Ishikawa (cell line): ENCODE measurements around the gene TM4SF5.

Source experiments
- CEBPB ChIP-seq: IDR thresholded peaks from 2 replicates; pipeline ENCODE4 v1.6.1; 2012
- CREB1 ChIP-seq: IDR thresholded peaks from 2 replicates; pipeline ENCODE4 v1.6.1; 2012; ENCODE audit warnings: low read depth
- EGR1 ChIP-seq: IDR thresholded peaks from 2 replicates; pipeline ENCODE4 v1.6.1; 2012
- EP300 ChIP-seq: IDR thresholded peaks from 2 replicates; pipeline ENCODE4 v1.6.1; 2012; ENCODE audit warnings: borderline replicate concordance
- FOXM1 ChIP-seq: IDR thresholded peaks from 2 replicates; pipeline ENCODE4 v1.6.1; 2012; ENCODE audit warnings: low read depth, borderline replicate concordance
- NFIC ChIP-seq: IDR thresholded peaks from 2 replicates; pipeline ENCODE4 v1.6.1; 2012
- RAD21 ChIP-seq: IDR thresholded peaks from 2 replicates; pipeline ENCODE4 v1.6.1; 2012; ENCODE audit warnings: low read depth
- REST ChIP-seq: IDR thresholded peaks from 2 replicates; pipeline ENCODE4 v1.6.1; 2012; ENCODE audit warnings: low read depth, mild to moderate bottlenecking
- TAF1 ChIP-seq: IDR thresholded peaks from 2 replicates; pipeline ENCODE4 v1.6.1; 2012; ENCODE audit warnings: low read depth, mild to moderate bottlenecking
- TCF12 ChIP-seq: IDR thresholded peaks from 2 replicates; pipeline ENCODE4 v1.6.1; 2012; ENCODE audit warnings: low read depth
- TEAD4 ChIP-seq: IDR thresholded peaks from 2 replicates; pipeline ENCODE4 v1.6.1; 2012
- YY1 ChIP-seq: IDR thresholded peaks from 2 replicates; pipeline ENCODE4 v1.6.1; 2012; ENCODE audit warnings: low read depth
- ZBTB7A ChIP-seq: IDR thresholded peaks from 2 replicates; pipeline ENCODE4 v1.6.1; 2012; ENCODE audit warnings: low read depth
- TF ChIP-seq, protein P1 (sequence below): IDR thresholded peaks from 2 replicates; pipeline ENCODE4 v1.6.1; 2012
- TF ChIP-seq, protein P2 (sequence below): IDR thresholded peaks from 2 replicates; pipeline ENCODE4 v1.6.1; 2012

TM4SF5 gene

GRCh38 chr17:4789951-4790704, 18.4 kb downstream of the TM4SF5 start:
- TF ChIP-seq, protein P1, sequence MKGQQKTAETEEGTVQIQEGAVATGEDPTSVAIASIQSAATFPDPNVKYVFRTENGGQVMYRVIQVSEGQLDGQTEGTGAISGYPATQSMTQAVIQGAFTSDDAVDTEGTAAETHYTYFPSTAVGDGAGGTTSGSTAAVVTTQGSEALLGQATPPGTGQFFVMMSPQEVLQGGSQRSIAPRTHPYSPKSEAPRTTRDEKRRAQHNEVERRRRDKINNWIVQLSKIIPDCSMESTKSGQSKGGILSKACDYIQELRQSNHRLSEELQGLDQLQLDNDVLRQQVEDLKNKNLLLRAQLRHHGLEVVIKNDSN = 0 out of 2 replicates have a peak, but pooled peaks have one; percentile 6
- TF ChIP-seq CREB1 = peak; percentile 65
- TF ChIP-seq, protein P2, sequence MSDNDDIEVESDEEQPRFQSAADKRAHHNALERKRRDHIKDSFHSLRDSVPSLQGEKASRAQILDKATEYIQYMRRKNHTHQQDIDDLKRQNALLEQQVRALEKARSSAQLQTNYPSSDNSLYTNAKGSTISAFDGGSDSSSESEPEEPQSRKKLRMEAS = peak; percentile 37; the same call in 1 of the 2 replicates
- 0 out of 2 replicates have a peak, but pooled peaks have one; percentile 14 for TF ChIP-seq TEAD4
- TF ChIP-seq RAD21 = no peak
- peak; percentile 55; the same call in 1 of the 2 replicates for TF ChIP-seq YY1
- TF ChIP-seq ZBTB7A = no peak

DNA sequence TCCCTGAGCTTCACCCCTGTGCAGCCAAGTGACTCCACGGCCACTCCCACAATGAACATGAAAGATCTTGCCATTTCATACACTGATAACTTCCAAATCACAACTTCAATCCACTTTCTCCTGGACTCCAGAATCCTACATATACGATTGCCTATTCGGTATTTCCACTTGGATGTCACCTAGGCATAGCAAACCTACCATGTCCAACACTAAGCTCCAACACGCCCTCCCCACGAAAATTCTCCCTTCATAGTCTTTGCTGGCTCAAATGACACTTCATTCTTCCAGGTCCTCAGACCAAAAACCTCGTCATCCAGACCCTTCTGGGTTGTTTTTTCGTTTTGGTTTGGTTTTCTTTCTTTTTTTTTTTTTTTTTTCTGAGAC, 19.0 kb downstream of the TM4SF5 start:
- TF ChIP-seq EGR1 = no peak
- TF ChIP-seq REST = no peak
- no peak for TF ChIP-seq EP300
- no peak for TF ChIP-seq FOXM1
- no peak for TF ChIP-seq YY1
- TF ChIP-seq TCF12 = no peak
- no peak for TF ChIP-seq TEAD4
- no peak for TF ChIP-seq NFIC
- TF ChIP-seq RAD21 = no peak
- TF ChIP-seq TAF1 = no peak
- TF ChIP-seq, protein P2 = no peak
- no peak for TF ChIP-seq CEBPB
- TF ChIP-seq, protein P1 = no peak
- TF ChIP-seq CREB1 = no peak
- no peak for TF ChIP-seq ZBTB7A

GRCh38 chr17:4795168-4795567, 23.5 kb downstream of the TM4SF5 start:
- TF ChIP-seq TEAD4 (no peak), YY1 (no peak), EGR1 (no peak), RAD21 (no peak), ZBTB7A (no peak), CREB1 (no peak), FOXM1 (no peak), REST (no peak), TCF12 (no peak), TAF1 (no peak), NFIC (no peak), EP300 (no peak)
- TF ChIP-seq, protein P1 = no peak
- TF ChIP-seq, protein P2 = no peak

GRCh38 chr17:4796552-4796920, 24.9 kb downstream of the TM4SF5 start:
- TF ChIP-seq, protein P2 = no peak
- 0 out of 2 replicates have a peak, but pooled peaks have one; percentile 28 for TF ChIP-seq YY1
